M059J (cell line): ENCODE data around the gene GATA3. TPM values are rescaled to one million over a fixed set of nuclear protein-coding genes. Genes with fewer than 3 reads are reported as not detected.

Experiments
- DNase-seq: peaks from one replicate; pipeline ENCODE4 v3.0.0-alpha.2; 2012; ENCODE audit warnings: low read depth
- total RNA-seq: library from RNA; depleted of rRNA; stranded (reverse); fragments of >200 nt; shearing (Covaris generic); gene quantifications from 2 replicates; pipeline ENCODE4 v1.2.3, GENCODE V29; 2014

Gene GATA3
- total RNA-seq, 1 experiment from 2014 or later: 3.3 TPM

DNA sequence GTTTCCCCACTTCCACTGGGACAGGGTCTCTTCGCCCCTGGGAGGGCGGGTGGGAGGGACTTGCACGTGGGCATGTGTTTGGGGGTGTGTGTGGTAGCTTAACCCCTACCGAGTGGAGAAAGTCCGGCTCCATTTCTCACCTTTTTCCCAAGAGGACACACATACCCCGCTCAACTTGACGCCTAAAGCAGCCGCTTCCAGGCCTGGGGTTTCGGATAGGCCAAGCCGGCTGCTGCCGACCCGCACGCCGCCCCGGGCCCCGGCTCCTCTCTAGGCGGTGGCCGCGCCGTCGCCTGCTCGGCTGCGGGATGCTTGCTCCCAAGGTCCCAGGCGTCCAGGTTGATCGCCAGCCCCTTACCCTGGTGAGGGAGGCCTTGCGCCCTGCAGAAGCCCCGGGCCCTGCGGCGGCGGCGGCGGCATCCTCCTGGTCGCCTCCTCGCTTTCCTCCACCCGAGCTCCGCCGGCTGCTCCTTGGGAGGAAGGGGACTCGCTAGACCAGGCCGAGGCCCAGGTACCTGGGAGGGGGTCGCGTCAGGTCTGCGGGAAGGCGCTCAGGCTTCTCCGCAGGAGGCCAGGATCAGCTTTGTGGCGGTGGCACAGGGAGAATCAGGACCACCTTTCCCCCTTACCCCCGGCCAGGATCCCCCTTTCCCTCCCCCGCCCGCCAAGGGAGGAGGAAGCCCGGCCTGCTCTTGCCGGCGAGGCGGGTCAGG is 3.2 kb upstream of the GATA3 start:
- no peak for DNase-seq

DNA sequence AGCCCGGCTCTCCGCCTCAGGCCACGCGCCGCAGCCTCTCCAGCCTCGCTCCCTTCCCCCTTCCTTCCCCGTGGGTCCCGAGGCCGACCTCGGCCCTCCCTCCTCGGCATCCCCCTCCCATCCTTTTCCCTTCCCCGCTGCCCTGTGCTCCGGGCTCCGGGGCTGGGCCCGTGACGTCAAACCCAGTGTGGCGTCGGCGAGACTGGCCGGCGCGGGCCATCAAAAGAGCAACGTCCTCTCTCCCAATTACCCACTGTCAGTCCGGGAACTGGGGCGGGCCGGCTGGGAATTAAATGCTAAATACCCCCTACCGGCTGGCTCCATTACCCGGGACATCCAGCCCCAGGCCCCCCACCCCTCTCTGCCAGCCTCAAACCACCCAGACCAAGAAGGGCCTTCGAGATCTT is 2.6 kb upstream of the GATA3 start:
- DNase-seq: no peak

DNA sequence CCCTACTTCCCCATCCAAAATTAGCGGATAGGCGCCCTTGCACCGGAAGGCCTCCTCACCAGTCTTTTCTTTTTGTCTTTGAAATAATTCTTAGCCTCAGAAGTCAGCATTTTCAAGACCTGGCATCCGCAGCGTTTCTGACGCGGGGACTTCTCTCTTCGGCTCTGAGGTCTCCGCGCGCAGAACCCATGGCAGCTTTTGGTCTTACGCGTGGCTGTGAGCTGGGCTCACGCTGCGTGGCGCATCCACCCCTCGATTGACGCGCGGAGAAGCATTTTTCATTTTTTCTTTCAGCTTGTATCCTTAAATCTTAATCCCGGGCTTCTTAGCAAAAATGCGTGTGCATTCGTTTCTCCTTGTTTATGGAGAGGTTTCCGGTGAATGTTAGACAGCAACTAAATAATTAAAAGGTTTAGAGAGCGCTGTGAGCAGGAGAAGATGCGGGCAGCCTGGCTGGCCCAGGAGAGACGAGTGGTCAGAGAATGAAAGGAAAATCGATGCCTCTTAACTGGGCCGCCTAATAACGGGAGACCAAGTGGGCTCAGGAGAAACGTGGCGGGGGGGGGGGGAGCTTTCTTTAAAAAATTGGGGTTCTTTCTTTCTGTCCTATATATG is 2.0 kb upstream of the GATA3 start:
- no peak for DNase-seq

DNA sequence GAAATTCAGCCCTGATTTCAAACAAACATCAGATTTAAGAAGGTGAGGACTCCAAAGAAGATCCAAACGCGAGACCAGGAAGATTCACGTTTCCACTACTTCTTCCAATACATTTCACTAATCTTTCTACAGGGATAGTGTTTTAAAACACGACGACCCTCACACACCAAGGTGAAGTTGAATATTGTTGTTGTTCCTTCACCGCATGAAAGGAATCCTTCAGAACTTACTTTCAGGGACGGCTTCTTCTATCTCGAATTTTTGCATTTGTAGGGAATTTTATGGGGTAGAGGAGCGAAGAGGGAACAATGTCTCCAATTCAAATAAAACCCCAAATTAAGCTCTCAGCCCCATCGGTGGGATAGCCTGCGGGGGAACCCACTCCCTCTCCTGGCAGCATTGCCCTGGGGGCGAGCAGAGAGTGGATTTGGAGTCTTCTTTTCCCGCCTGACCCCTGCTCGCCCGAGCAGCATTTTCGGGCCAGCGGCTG is 1.5 kb upstream of the GATA3 start:
- no peak for DNase-seq

DNA sequence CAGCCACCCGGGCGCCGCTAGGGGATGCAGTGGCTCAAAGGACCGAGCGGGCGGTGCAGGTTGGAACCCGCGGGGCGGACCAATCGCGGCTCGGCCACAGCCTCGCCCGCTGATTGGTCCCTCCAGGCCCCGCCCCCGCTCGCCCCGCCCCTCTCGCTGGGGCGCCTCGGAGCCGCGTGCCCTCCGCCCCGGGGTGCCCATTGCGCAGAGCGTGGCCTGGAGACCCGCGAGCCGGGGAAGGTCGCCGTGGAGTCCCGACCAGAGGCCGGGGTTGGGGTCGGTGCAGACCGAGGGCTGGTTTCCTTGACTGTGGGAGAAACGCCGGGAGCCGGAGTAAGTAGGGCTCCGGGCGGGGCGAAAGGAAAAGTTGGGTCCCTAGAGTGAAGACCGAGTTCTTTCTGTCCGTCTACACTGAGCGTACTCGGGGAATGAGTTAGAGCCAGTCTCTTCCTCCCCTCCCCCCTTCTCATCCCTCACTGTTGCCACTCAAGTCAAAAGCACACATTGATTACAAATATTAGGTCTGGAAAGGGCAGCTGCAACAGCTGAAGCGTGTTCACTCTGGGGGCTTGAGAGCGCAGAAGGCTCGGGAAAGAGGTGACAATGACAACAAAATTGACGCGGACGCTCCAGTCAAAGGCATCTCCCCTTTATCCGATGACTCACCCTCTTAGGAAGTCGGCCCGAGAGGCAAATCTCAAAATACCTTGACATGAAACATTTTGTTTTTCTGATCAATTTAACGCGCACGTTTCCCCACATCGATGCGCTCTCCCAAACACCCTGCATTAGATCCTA is 843 bp upstream of the GATA3 start:
- DNase-seq: peak; percentile 74

DNA sequence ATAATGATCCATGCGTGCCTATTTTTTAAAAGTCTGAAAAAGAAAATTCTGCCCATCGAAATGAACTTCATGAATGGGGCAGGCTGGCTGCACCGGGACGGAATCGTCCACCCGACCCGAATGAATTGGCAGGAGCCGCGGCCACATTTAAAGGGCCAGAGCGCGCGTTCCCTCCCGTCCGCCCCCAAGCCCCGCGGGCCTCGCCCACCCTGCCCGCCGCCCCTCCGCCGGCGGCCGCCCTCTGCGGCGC is 319 bp upstream of the GATA3 start:
- DNase-seq: peak; percentile 63

DNA sequence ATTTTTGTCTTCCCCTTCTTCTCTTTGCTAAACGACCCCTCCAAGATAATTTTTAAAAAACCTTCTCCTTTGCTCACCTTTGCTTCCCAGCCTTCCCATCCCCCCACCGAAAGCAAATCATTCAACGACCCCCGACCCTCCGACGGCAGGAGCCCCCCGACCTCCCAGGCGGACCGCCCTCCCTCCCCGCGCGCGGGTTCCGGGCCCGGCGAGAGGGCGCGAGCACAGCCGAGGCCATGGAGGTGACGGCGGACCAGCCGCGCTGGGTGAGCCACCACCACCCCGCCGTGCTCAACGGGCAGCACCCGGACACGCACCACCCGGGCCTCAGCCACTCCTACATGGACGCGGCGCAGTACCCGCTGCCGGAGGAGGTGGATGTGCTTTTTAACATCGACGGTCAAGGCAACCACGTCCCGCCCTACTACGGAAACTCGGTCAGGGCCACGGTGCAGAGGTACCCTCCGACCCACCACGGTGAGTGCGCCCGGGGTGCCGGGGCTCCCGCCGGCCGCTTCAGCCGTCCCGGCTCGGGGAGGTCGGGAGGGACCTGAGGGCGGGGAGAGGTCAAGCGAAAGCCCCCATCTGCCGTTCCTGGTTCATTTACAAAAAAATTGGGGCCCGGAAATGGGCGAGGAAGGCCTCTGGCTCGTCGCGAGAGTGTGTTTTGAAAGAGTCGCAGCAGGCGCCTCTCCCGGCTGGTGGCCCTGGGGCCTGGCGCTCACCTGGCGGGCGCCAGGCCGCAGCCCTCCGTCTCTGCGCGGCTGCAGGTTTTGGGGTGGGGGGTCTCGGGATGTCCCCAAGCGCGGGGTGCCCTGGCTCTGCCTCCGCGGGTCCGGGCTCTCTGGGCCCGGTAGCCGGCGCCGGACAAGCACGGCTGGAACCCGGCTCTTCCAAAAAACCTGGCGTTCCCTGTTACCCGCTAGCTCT is 1.2 kb downstream of the GATA3 start:
- DNase-seq: no peak

DNA sequence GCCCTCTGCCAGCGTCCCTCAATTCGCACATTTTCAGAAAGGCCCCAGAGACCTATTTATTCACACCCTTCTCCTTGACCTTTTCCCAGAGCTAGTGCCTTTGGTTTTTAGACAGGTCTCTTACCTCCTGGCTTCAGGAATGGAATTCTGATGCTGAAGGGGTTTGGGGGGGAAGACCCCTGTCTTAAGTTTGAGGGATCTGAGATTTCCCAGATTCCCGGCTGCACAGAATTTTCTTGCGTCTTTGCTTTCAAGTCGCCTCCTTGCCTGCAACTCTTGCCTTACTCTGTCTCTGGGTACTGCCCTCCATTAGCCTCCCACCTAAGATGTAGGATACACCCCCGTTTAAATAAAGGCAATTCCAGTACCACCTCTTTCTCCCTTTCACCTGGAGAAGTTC is 1.9 kb downstream of the GATA3 start:
- no peak for DNase-seq

DNA sequence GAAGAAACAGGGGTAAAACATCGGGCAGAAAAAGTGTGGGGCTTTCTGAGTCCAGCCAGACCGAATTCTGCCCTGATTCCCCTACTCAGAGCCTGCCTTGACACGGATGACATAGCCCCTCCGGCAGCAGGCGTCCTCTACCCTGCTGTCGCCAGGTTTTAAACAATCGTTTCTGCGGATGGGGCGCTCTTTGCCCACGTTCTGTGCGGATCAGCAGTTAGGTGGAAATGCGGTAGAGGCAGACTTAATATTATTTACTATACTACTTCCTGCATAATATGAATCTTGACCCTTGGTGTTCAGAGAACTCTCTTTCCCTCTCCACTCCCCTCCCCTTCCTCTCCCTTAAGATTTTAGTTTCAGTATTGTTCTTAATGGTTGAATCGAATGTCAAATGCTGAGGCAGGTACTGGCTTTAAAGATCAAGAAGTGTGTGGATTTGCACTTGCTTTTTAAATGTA is 2.4 kb downstream of the GATA3 start:
- DNase-seq: no peak

DNA sequence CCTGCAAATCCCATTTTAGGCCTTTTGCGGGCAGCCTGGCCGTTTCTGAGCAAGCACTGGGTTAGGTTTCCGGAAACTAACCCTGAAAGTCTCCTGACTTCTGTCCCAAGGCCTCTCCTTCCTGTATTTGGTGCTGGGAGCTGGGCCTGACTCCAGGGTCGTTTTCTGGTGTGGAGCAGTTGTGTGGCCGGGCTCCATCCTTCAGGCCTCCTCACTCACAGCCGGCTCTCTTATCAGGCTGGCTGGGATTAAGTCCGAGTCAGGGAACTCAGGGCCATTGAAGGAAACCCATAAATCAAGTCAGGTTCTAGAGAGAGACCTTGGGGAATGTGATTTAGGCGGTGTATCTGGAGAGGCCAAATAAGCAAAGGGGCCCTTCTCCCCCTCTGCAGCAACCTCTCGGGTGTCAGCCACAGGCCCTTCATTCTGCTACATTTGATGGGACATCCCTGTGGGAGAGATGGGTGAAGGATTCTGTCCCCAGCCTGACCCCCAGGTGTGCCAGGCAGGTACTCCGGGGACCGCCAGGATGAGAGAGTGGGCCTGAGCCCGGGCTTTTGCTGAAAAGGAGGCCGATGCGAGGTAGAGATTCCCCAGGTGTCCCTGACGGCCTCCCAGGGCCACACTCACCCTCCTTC is 3.3 kb downstream of the GATA3 start:
- no peak for DNase-seq

DNA sequence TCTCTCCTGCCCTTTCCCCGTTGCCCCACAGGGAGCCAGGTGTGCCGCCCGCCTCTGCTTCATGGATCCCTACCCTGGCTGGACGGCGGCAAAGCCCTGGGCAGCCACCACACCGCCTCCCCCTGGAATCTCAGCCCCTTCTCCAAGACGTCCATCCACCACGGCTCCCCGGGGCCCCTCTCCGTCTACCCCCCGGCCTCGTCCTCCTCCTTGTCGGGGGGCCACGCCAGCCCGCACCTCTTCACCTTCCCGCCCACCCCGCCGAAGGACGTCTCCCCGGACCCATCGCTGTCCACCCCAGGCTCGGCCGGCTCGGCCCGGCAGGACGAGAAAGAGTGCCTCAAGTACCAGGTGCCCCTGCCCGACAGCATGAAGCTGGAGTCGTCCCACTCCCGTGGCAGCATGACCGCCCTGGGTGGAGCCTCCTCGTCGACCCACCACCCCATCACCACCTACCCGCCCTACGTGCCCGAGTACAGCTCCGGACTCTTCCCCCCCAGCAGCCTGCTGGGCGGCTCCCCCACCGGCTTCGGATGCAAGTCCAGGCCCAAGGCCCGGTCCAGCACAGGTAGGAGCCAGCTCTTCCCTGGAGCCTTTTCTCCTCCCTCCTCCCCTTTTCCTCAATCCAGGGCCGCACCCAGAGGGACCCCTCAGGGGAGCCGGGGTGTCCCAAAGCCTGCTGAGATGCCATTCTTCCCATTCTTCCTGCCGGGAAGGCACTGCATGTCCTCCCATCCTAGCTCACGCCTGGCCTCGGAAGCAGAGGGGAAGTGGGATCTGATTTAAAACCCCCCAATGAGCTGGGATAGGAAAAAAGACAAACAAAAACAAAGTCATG is 4.0 kb downstream of the GATA3 start:
- no peak for DNase-seq

DNA sequence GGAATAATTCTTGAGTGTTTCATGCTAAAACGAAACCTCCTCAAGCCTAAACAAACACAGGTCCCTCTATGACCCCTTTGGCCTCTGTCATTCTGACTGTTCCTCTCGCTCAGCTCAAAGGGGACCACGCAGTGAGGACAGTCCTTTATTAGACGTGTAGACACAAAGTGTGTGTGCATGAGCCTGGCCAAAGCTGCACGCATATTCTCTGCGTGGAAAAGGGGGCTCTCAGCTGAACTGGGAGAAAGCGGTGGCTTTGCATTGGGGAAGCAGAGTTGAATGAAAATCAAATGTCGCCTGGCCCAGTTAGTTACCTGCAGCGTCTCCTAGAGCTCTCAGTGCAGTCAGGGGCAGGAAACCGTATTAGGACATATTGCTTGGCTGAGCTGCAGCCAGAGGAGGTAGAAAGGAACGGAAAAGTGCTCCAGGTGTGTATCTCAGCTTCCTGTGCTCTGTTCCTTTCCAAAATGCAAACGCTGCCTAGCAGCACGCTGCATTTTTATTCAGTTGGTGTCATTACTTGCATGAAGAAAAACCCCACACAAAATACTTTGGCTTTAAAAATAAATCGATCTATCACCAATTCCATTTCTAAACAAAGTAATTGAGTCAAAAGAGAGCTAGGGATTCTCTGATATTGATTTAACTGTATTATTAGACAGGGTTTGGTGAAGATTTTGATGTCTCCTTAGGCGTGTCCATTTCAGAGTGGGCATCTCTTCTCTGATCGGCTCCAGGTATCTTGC is 4.9 kb downstream of the GATA3 start:
- DNase-seq: no peak

DNA sequence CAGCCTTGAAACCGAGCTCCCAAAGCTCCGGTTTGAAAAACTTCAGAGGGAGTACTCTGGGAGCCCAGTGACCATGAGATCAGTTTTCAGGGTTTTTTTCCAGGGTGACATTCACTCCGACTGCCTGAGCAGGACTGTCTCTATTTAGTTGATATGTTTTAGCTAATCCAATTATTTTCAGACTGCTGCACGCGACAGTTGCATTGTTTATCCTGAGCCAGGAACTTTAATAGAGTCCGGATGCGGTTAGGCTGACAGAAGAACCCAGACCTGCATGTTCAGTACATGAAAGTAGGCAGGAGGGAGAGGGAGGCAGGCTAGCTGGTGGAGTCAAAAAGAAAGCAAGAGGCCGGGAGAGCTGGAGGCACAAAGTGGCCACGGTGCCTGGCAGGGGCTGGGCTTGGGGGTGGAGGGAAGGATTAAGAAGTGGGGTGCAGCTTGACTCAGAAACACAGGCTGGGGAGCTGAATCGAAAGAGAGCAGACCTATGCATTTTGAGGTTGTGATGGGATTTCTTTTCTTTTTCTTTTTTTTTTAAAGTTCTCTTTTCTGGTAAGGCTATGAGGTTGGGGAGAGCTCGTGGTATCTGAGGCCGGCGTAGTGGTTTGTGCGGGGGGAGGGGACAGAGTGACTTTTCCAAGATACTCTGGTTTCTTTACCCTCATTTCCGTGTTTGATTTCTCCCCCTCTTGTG is 5.7 kb downstream of the GATA3 start:
- peak; percentile 93 for DNase-seq

DNA sequence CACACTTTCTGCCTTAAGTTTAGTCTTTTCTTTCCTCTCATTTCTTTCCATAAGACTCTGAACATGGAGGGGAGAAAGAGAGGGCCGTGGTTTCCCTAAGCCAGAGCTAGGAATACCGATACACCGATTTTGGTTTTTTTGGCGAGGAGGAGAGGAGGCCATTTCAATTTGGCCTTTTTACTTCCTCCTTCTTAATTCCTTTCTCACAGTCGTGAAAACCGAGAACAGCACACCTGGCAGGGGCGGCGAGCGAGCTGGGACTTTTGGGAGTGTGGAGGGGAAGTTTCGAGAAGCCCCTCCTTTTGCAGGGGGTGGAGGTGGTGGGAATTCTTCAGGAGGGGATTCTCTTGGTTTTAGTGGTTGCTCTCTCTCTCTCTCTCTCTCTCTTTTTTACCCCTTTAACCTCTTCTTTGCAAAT is 6.2 kb downstream of the GATA3 start:
- no peak for DNase-seq

DNA sequence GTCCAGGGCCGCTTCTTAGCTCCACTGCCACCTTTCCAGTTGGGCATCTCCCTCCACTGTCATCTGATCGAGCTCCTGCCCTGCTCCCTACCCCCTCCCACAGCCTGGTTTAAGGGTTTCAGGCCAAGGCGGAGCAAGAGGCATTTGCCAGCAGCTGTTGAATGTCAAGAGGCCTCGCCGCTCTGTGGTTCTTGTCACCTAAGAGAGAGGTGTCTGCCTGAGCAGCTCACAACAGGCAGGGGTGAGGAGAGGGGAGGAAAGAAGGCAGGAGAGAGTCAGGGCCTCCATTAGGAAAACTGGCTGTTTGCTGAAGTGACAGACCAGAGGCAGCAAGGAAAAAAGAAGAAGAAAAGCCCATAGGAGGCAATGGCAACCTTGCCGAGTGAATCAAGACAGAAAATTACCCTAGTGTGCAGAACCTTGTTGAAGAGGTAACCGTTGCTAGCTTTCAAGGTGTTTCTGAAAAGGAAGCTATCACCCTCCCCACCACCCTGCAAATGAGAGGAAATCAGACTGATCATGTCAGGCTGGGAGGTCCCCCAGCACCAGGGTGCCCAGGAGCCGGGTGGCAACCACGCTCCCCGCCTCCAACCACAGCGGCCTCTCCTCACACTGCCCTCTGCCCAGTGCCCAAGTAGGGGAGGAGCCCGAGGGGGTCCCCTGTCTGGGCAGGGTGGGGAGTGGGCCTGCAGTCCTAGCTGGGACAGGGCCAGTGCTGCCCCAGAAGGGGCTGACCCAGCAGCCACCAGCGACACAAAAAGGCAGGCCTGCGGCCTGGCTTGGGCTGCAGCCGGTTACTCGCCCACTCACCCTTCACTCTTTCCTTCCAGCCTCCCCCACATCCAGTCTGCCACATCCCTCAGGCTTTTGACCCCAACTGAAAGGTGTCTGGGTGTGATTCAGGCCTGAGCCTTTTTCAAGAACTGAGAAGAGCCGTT is 7.1 kb downstream of the GATA3 start:
- peak; percentile 67 for DNase-seq

DNA sequence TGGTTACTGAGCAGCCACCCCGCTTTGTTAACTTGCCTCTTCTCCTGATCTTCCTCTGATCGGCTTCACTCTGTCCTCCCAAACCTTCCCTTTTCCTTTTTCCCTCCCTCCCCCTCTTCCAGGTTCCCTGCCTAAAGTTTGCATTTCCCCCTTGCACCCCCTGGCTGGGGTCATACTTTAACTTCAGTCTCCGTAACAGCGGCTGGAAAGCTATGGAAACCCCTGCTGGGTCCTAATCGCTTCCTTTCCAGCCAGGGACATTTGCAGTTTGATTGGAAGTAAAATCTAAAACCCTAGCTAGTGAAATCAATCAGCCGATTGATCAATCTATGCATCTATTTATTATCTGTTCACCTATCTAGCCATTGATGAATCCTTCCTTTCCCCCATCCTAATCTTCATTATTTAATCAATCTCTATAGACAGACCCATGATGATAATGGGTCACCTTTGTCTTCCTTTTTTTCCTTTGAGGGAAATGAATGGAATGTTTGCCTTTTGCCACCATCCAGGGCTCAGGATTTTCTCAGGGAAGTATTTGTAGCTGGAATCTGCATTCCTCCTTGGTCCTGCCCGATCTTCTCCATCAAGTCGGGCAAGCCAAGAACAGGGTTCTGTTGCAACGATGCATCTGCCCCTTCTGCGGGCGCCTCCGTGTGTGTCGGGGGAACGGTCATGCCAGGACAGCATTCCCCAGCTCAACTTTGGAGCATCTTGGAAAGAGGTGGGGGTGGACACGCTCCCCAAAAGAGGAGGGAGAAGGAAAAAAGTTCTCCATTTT is 8.8 kb downstream of the GATA3 start:
- no peak for DNase-seq

DNA sequence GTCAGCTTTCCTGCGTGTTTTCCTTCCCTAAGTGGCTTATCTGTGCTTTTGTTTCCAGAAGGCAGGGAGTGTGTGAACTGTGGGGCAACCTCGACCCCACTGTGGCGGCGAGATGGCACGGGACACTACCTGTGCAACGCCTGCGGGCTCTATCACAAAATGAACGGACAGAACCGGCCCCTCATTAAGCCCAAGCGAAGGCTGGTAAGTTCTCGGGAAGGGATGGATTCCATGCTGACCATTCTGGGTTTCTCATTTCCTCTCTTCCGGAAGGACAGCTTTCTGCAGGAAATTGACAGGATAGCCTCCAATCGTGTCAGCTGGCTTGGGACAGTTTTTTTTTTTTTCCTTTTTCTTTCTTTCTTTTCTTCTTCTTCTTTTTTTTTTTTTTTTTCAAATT is 9.4 kb downstream of the GATA3 start:
- no peak for DNase-seq
